ENCODE data around the gene LYRM4.

Gene LYRM4

GRCh38 chr6:5201271-5201670 is 59.5 kb downstream of the LYRM4 start:
- no peak for TF ChIP-seq CTCF (conservative IDR thresholded peaks at IDR 0.05)
- no peak overlapping the region for H3K27ac ChIP-seq

GRCh38 chr6:5199702-5200101 is 61.0 kb downstream of the LYRM4 start:
- no peak overlapping the region for H3K27ac ChIP-seq
- no peak for TF ChIP-seq CTCF (conservative IDR thresholded peaks at IDR 0.05)

GRCh38 chr6:5199283-5199682 is 61.5 kb downstream of the LYRM4 start:
- no peak for TF ChIP-seq CTCF (conservative IDR thresholded peaks at IDR 0.05)

GRCh38 chr6:5197084-5197483 is 63.7 kb downstream of the LYRM4 start:
- no peak overlapping the region for H3K27ac ChIP-seq
- TF ChIP-seq CTCF (conservative IDR thresholded peaks at IDR 0.05): no peak

More at GRCh38 chr6:5199283-5199682, 61.5 kb downstream of the LYRM4 start:
- no peak overlapping the region for H3K27ac ChIP-seq

- TF ChIP-seq CTCF (conservative IDR thresholded peaks at IDR 0.05): no peak
- no peak overlapping the region for H3K27ac ChIP-seq
These were observed 68.5 kb downstream of the LYRM4 start for GRCh38 chr6:5192135-5192794.

- TF ChIP-seq CTCF (conservative IDR thresholded peaks at IDR 0.05): no peak
- H3K27ac ChIP-seq: no peak overlapping the region
These were observed 69.0 kb downstream of the LYRM4 start for GRCh38 chr6:5191722-5192121.

GRCh38 chr6:5191222-5191621 is 69.5 kb downstream of the LYRM4 start:
- no peak for TF ChIP-seq CTCF (conservative IDR thresholded peaks at IDR 0.05)
- no peak overlapping the region for H3K27ac ChIP-seq

Measured in VCaP (cell line).